ENCODE results near the gene CSK.

CSK gene

DNA sequence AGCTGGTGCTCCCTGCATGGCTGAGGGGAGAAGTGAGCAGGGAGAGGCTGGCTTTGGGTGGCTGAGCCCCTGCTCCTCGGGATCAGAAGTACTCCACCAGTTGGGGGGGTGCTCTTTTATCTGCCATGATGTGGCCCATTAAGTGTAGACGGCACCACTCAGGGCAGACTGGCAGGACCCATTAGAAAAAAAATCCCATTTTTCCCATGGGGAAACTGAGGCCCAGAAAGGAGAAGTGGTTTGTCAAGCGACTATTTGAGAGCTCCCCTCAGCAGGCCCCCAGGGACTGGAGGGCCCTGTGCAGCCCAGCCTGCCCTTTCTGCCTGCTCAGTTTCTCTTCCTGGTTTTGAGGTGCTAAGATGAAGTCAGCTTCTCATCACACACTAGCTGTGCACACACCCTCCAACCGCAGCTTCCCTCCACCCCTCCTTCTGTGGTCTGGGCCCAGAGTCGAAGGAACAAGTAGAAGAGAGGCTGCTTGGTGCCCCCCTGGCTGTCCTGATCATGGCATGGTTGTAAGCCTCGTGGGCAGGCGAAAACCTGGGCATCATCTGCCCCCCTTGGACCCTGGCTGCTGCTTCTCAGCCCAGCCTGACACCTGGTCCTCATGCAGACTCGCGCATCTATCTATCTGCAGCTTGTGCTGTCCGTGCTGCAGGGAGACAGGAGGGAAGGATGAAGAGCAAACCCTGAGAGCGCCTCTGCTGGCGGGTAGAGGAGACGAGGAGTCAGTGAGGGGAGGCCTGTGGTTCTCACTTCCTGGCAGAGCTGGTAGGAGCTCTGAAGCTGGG, 5.6 kb downstream of the CSK start:
- peak; percentile 77 for DNase-seq (ENCODE audit: low spot score)
- Histone ChIP-seq H3K27me3 (ENCODE audit: insufficient read depth, poor library complexity, severe bottlenecking) (no peaks in the 10 kb centered on the region), H3K4me3 (ENCODE audit: severe bottlenecking) (no peak overlapping the region), H3K9me3 (ENCODE audit: severe bottlenecking) (no peaks in the 10 kb centered on the region), H3K27ac (ENCODE audit: poor library complexity, severe bottlenecking) (peak overlapping the region; percentile 36), H3K36me3 (ENCODE audit: low read depth) (peaks cover 24% of the 10 kb centered on the region), H3K4me1 (ENCODE audit: insufficient read depth, poor library complexity, severe bottlenecking) (peaks cover 52% of the 10 kb centered on the region)
- peak; percentile 45; the same call in 2 of the 3 replicates for ATAC-seq (ENCODE audit: low read depth)
- TF ChIP-seq, protein P1, sequence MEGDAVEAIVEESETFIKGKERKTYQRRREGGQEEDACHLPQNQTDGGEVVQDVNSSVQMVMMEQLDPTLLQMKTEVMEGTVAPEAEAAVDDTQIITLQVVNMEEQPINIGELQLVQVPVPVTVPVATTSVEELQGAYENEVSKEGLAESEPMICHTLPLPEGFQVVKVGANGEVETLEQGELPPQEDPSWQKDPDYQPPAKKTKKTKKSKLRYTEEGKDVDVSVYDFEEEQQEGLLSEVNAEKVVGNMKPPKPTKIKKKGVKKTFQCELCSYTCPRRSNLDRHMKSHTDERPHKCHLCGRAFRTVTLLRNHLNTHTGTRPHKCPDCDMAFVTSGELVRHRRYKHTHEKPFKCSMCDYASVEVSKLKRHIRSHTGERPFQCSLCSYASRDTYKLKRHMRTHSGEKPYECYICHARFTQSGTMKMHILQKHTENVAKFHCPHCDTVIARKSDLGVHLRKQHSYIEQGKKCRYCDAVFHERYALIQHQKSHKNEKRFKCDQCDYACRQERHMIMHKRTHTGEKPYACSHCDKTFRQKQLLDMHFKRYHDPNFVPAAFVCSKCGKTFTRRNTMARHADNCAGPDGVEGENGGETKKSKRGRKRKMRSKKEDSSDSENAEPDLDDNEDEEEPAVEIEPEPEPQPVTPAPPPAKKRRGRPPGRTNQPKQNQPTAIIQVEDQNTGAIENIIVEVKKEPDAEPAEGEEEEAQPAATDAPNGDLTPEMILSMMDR (IDR thresholded peaks at IDR 0.05; ENCODE audit: poor library complexity, severe bottlenecking): peak; percentile 68

DNA sequence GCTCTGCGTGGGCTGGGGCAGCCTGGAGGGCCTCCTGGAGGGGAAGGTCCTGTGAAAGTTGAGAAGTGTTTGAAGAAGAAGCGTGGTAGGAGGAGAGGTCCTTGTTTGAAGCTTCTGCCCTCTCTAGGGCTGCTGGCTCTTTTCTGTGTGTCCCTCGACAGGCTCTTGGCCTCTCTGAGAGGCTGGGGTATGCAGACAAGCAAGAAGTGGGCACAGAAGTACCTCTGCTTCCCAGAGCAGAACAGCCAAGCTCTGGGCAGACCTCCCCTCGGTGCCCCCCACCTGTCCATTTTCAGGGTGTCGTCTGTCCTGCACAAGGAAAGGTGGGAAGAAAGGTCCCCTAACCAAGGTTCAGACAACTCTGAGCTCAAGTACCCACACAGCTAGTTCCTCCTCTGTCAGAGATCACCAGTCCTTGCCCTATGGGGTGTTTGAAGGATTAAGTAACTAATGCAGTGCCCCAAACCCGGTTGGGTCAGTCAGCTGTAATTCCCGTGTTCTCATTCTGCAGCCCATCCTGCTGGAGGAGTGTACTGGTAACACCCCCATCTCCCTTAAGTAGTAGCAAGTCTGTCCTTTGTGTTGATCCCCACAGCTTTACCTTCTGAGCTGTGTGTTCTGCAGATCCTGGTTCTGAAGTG, 6.3 kb downstream of the CSK start:
- ATAC-seq (ENCODE audit: low read depth): no peak
- Histone ChIP-seq H3K27ac (ENCODE audit: poor library complexity, severe bottlenecking) (peak overlapping the region; percentile 36), H3K9me3 (ENCODE audit: severe bottlenecking) (no peaks in the 10 kb centered on the region), H3K4me3 (ENCODE audit: severe bottlenecking) (no peak overlapping the region), H3K36me3 (ENCODE audit: low read depth) (peaks cover 31% of the 10 kb centered on the region), H3K27me3 (ENCODE audit: insufficient read depth, poor library complexity, severe bottlenecking) (no peaks in the 10 kb centered on the region), H3K4me1 (ENCODE audit: insufficient read depth, poor library complexity, severe bottlenecking) (peaks cover 51% of the 10 kb centered on the region)
- TF ChIP-seq, protein P1 (IDR thresholded peaks at IDR 0.05; ENCODE audit: poor library complexity, severe bottlenecking): no peak
- DNase-seq (ENCODE audit: low spot score): no peak

GRCh38 chr15:74788683-74789151, 6.8 kb downstream of the CSK start:
- H3K9me3 ChIP-seq (ENCODE audit: severe bottlenecking): no peaks in the 10 kb centered on the region
- H3K27me3 ChIP-seq (ENCODE audit: insufficient read depth, poor library complexity, severe bottlenecking): no peaks in the 10 kb centered on the region
- DNase-seq (ENCODE audit: low spot score) (peak; percentile 53), ATAC-seq (ENCODE audit: low read depth) (no peak)
- H3K4me1 ChIP-seq (ENCODE audit: insufficient read depth, poor library complexity, severe bottlenecking): peaks cover 51% of the 10 kb centered on the region
- H3K36me3 ChIP-seq (ENCODE audit: low read depth): peaks cover 33% of the 10 kb centered on the region
- TF ChIP-seq, protein P1 (IDR thresholded peaks at IDR 0.05; ENCODE audit: poor library complexity, severe bottlenecking): no peak
- no peak overlapping the region for H3K4me3 ChIP-seq (ENCODE audit: severe bottlenecking)
- H3K27ac ChIP-seq (ENCODE audit: poor library complexity, severe bottlenecking): peak overlapping the region; percentile 36

GRCh38 chr15:74789171-74789631, 7.3 kb downstream of the CSK start:
- peaks cover 32% of the 10 kb centered on the region for H3K36me3 ChIP-seq (ENCODE audit: low read depth)
- peaks cover 46% of the 10 kb centered on the region for H3K4me1 ChIP-seq (ENCODE audit: insufficient read depth, poor library complexity, severe bottlenecking)
- H3K9me3 ChIP-seq (ENCODE audit: severe bottlenecking): no peaks in the 10 kb centered on the region
- ATAC-seq (ENCODE audit: low read depth) (peak; percentile 43; the same call in 2 of the 3 replicates), DNase-seq (ENCODE audit: low spot score) (peak; percentile 74)
- H3K27ac ChIP-seq (ENCODE audit: poor library complexity, severe bottlenecking): peak overlapping the region; percentile 36
- H3K4me3 ChIP-seq (ENCODE audit: severe bottlenecking): no peak overlapping the region
- H3K27me3 ChIP-seq (ENCODE audit: insufficient read depth, poor library complexity, severe bottlenecking): no peaks in the 10 kb centered on the region
- TF ChIP-seq, protein P1 (IDR thresholded peaks at IDR 0.05; ENCODE audit: poor library complexity, severe bottlenecking): no peak

Data from RWPE2 (cell line).